HL-60 (cell line): ENCODE results near the gene PKDCC.

Experiments
- GABPA ChIP-seq: IDR thresholded peaks from 2 replicates; pipeline ENCODE4 v1.6.1; 2012; ENCODE audit warnings: low read depth
- POLR2AphosphoS5 ChIP-seq: IDR thresholded peaks from 2 replicates; pipeline ENCODE4 v1.6.1; 2012; ENCODE audit warnings: low read depth
- TF ChIP-seq, protein P1 (sequence below): IDR thresholded peaks from one replicate; pipeline ENCODE4 v1.5.1; 2011; ENCODE audit warnings: low read length, control low read depth, inconsistent platforms; ENCODE audit not compliant: insufficient read depth
- TF ChIP-seq, protein P2 (sequence below): IDR thresholded peaks from 2 replicates; pipeline ENCODE4 v1.6.1; 2012; ENCODE audit warnings: low read depth; ENCODE audit not compliant: insufficient replicate concordance

DNA sequence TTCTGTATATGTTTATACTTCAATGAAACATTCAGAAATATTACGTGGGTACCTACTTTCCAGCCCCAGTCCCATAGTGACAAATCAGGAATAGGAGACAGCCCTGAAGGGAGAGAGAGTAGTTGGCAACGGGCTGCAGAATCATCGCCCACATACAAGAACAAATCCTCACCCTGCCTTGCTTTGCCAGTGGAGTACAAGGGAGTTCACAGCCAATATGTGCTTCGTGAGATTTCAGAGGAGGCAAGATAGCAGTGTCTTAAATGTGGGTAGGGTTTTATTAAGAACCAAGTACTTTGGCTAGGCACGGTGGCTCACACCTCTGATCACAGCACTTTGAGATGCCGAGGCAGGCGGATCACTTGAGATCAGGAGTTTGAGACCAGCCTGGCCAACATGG lies 40.3 kb upstream of the PKDCC start:
- TF ChIP-seq, protein P1, sequence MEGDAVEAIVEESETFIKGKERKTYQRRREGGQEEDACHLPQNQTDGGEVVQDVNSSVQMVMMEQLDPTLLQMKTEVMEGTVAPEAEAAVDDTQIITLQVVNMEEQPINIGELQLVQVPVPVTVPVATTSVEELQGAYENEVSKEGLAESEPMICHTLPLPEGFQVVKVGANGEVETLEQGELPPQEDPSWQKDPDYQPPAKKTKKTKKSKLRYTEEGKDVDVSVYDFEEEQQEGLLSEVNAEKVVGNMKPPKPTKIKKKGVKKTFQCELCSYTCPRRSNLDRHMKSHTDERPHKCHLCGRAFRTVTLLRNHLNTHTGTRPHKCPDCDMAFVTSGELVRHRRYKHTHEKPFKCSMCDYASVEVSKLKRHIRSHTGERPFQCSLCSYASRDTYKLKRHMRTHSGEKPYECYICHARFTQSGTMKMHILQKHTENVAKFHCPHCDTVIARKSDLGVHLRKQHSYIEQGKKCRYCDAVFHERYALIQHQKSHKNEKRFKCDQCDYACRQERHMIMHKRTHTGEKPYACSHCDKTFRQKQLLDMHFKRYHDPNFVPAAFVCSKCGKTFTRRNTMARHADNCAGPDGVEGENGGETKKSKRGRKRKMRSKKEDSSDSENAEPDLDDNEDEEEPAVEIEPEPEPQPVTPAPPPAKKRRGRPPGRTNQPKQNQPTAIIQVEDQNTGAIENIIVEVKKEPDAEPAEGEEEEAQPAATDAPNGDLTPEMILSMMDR, result no peak
- TF ChIP-seq, protein P2, sequence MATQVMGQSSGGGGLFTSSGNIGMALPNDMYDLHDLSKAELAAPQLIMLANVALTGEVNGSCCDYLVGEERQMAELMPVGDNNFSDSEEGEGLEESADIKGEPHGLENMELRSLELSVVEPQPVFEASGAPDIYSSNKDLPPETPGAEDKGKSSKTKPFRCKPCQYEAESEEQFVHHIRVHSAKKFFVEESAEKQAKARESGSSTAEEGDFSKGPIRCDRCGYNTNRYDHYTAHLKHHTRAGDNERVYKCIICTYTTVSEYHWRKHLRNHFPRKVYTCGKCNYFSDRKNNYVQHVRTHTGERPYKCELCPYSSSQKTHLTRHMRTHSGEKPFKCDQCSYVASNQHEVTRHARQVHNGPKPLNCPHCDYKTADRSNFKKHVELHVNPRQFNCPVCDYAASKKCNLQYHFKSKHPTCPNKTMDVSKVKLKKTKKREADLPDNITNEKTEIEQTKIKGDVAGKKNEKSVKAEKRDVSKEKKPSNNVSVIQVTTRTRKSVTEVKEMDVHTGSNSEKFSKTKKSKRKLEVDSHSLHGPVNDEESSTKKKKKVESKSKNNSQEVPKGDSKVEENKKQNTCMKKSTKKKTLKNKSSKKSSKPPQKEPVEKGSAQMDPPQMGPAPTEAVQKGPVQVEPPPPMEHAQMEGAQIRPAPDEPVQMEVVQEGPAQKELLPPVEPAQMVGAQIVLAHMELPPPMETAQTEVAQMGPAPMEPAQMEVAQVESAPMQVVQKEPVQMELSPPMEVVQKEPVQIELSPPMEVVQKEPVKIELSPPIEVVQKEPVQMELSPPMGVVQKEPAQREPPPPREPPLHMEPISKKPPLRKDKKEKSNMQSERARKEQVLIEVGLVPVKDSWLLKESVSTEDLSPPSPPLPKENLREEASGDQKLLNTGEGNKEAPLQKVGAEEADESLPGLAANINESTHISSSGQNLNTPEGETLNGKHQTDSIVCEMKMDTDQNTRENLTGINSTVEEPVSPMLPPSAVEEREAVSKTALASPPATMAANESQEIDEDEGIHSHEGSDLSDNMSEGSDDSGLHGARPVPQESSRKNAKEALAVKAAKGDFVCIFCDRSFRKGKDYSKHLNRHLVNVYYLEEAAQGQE, result no peak
- TF ChIP-seq POLR2AphosphoS5 (no peak), GABPA (no peak)
